Fibroblast of skin of scalp (primary cell): ENCODE results near the gene UBE2D1.
"Not testable (repeated sequence)": the region's sequence is repeated elsewhere in the genome, so short reads cannot be mapped to it uniquely, and the experiment has no call there.

ENCODE experiments used
- DNase-seq: peaks from one replicate; pipeline ENCODE4 v3.0.0-alpha.2; 2013

The UBE2D1 gene

DNA sequence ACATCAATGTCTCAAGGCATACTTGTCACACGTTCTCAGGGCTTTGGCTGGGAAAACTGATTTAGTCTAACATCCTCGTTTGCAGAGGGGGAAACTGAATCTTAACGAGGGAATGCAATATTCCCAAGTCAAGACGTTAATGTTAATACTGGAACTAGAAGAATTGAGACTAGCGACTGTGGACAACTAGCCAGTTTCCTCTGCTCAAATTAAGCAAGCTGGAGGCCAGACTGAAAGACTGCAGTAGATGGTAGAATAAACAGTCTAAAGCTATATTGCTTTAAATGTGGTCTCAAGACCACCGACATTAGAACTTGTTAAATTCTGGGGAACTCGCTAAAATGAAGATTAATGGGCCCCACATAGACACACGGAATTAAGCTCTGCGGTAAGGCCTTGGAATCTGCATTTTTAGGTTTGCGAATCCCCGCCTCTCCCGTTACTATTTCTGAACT, 49.8 kb downstream of the UBE2D1 start:
- no peak for DNase-seq

- peak; percentile 95 for DNase-seq
Measured at GRCh38 chr10:58384999-58385783, 50.4 kb downstream of the UBE2D1 start, which contains the start of gene TFAM. TFAM (plus strand) TSS chr10:58385410; CDS start chr10:58385548, 138 bp downstream.

GRCh38 chr10:58385784-58386112, 50.9 kb downstream of the UBE2D1 start:
- DNase-seq = peak; percentile 7

DNA sequence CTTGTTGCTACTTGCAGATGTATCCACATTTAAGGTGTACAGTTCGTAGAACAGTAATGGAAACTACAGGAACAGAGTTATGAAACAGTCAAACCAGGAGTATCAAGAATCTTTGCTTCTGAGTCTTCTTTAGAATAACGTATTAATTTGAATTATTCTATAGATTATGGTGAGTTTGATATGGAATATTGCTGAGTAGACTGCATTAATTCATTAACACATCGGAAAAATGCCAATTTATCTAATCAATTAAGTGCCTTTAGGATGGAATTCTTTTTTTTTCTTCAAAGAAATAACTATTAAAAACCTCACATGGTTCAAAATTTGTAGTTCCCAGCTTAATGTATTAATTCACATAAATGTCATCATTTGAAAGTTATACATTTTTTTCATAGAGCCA, 54.2 kb downstream of the UBE2D1 start:
- no peak for DNase-seq

- DNase-seq = no peak
Measured at GRCh38 chr10:58393317-58393716, 58.5 kb downstream of the UBE2D1 start.

GRCh38 chr10:58394471-58394870, 59.7 kb downstream of the UBE2D1 start:
- DNase-seq = no peak

DNA sequence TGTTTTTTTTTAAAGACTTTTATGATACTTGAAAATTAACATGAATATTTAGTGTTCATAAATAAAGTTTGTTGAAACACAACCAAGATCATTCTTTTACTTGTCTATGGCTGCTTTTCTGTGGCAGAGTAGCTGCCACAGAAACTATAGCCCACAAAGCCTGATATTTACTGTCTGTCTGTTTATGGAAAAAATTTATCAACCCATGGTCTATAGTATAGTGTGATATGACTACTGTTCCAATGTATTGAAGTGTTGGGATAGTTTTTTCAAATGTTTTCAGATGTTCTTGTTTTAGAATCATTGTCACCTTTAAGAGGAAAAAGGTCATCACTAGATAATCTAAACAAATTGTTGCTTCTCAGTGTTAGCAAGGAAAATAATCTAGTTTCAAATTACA, 61.3 kb downstream of the UBE2D1 start:
- DNase-seq = no peak

DNA sequence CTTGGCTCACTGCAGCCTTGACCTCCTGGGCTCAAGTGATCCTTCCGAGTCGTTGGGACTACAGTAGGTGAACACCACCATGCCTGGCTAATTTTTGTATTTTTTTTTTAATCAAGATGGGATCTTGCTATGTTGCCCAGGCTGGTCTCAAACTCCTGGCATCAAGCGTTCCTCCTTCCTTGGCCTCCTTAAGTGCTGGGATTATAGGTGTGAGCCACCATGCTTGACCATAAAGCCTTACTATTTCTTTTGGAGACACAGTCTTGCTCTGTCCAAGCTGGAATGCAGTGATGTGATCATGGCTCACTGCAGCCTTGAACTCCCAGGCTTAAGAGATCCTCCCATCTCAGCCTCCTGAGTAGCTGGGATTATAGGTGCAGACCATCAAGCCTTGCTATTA, 63.0 kb downstream of the UBE2D1 start:
- no peak for DNase-seq

DNA sequence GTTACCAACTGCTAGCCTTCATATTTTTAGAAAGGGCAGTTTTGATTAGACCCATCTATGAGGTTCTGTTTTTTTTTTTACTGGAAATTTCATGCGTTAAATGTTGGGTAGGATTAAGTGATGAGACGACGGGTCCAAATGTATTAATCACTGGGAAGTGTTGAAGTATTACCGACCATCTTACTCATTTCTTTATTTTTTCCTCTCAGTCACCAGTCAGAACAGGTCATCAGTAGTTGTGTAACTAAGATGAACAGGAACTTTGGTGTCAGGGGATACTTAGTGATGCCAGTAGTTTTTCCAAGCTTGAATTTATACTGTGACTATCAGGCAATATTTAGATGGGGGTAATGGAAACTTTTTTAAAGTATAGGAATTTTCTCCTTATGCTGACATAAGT, 64.6 kb downstream of the UBE2D1 start:
- DNase-seq = no peak

GRCh38 chr10:58400609-58401008, 65.8 kb downstream of the UBE2D1 start:
- DNase-seq = peak; percentile 9

DNA sequence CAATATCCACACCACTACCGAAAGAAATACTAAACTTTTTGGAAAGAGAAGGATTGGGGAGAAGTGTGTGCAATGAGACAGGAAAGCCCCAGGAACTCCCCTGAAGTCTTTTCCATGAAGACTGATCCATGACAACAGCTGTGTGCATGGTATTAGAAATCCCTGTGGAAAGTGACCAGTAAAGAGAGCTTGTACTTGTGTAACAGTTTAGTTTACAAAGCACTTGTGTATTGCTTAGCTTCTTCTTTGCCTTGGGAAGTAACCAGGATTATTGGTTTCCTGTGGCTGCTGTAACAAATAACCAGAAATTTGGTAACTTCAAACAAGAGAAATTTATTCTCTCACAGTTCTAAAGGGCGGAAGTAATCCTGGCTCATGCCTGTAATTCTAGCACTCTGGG, 69.2 kb downstream of the UBE2D1 start:
- DNase-seq = no peak

GRCh38 chr10:58409956-58410610, 75.3 kb downstream of the UBE2D1 start:
- no peak for DNase-seq

DNA sequence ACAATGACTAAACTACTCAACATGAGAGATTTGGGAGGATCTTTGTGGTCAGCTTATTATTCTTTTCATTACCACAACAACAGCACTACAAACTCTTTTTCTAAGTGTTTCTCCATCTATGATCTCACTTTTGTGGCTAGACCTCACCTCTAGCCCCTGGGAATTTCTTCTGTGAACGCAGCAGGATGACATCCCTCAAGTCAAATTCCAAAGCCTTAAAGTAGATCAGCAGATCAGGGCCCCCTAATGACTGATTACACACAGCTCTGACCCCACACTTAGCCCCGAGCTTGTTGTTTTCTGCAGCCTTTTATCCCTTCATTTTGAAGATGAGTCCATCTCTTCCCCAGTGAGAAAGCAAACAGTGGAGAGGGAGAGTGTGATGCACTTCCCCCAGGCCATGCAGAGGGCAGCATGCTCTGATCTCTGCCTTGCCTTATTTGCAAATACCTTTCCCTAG, 77.7 kb downstream of the UBE2D1 start:
- peak; percentile 82 for DNase-seq

GRCh38 chr10:58414270-58415041, 79.7 kb downstream of the UBE2D1 start:
- DNase-seq = peak; percentile 78

- DNase-seq = no peak
Measured at GRCh38 chr10:58415757-58416156, 81.0 kb downstream of the UBE2D1 start.

- not testable (repeated sequence) for DNase-seq
Measured at GRCh38 chr10:58417902-58418301, 83.1 kb downstream of the UBE2D1 start.
